Measurements from ENCODE around the gene CTRB1.

Gene CTRB1

DNA sequence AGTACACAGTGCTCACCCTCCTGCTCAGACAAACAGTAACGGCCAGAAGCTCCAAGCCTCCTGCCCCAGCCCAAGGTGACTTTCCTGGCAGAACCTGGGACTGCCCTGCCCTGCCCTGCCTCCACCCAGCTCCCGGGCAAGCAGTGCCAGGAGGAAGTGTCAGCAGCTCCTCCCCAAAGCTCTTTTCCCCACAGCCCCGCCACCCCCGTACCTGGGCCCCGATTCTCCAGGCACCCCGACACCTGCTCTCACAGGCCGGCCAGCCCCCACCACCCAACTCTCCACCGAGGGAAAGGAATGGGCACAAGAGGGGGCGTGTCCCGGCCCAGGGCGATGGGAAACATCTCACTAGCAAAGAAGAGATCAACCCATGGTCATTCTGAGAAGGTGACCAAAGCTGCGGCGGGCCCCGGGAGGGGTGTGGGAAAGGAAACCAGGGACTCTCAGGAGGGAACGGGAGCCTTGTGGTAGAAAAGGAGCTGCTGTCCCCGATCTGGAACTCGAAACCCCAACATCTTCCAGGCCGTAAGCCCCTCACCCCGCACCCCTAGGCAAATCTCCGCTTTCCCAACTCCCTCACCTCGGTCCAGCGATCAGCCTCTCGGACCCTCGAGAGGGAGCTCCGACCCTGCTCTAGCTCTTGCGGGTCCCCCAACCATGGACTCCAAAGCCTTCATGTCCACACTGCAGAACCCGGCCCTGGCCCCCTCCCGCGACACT, 31.5 kb downstream of the CTRB1 start:
- DNase-seq (ENCODE audit: low read depth), result no peak
- TF ChIP-seq, protein P1, sequence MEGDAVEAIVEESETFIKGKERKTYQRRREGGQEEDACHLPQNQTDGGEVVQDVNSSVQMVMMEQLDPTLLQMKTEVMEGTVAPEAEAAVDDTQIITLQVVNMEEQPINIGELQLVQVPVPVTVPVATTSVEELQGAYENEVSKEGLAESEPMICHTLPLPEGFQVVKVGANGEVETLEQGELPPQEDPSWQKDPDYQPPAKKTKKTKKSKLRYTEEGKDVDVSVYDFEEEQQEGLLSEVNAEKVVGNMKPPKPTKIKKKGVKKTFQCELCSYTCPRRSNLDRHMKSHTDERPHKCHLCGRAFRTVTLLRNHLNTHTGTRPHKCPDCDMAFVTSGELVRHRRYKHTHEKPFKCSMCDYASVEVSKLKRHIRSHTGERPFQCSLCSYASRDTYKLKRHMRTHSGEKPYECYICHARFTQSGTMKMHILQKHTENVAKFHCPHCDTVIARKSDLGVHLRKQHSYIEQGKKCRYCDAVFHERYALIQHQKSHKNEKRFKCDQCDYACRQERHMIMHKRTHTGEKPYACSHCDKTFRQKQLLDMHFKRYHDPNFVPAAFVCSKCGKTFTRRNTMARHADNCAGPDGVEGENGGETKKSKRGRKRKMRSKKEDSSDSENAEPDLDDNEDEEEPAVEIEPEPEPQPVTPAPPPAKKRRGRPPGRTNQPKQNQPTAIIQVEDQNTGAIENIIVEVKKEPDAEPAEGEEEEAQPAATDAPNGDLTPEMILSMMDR (conservative IDR thresholded peaks at IDR 0.05; ENCODE audit: low read depth, low read length), result no peak
- peak overlapping the region; percentile 97 for H3K4me3 ChIP-seq (ENCODE audit: low read length)

DNA sequence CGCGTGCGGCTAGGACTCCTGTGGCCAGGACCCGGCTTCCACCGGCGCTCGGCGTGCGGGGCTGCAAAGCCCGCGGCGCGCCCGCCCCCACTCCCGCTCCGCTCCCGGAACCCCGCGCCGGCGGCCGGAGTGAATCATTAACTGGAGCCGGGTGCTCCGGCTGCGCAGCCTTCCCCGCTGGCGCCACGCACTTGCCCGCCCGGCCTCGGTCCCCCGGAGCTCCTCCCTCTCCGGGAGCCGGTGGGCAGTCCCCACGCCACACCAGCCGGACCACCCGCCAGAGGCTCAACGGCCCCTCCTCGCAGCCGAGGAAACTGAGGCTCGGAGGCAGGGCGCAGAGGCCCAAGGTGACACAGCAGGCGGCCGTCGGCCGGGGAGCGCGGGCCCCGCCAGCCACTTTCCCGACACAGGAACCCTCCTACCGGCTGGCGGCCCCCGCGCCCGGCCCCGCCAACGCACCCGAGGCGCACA, 32.1 kb downstream of the CTRB1 start:
- H3K4me3 ChIP-seq (ENCODE audit: low read length), result peak overlapping the region; percentile 97
- TF ChIP-seq, protein P1 (conservative IDR thresholded peaks at IDR 0.05; ENCODE audit: low read depth, low read length), result no peak
- DNase-seq (ENCODE audit: low read depth), result no peak

DNA sequence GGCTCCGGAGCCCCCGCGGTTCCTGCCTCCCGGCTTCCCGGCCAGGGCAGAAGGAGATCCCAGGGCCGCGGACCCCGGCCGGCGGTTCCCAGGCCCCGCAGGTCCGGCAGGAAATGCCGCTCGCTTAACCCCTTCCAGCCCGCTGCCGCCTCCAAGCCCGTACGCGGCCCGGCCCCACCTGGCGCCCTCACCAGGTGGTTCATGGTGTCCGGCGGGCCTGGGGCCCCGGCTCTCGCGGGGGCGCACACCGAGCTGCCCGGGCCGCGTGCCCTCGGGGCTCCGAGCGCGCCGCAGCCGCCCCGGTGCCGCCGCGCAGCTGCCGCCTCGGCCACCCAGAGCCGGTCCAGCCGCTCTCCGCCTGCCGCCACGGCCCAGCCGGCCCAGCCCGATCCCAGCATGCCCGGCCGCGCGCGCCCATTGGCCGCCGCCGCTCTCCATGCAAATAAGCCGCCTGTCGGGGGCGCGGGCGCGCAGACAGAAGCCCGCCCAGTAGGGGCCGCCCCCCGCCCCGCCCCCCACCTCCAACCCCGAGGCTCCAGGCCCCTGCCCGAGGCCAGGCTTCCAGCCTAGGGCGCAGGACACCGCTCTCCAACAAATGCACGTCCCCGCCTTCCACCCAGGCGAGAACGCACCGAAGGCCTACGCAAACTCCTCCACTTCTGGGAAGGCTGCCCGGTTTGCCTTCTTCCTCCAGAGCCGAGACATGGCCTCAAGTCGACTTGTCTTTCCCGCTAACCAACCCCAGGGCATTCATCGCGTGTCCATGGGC, 32.7 kb downstream of the CTRB1 start, which contains the start of gene BCAR1:
Gene BCAR1, minus strand, starts transcription at position 345 of the 769 bp plus-strand sequence. Its CDS starts 142 bp downstream, at position 203.
- TF ChIP-seq, protein P1 (conservative IDR thresholded peaks at IDR 0.05; ENCODE audit: low read depth, low read length), result no peak
- peak within 1 kb of the TSS; percentile 97 for H3K4me3 ChIP-seq (ENCODE audit: low read length)
- peak; percentile 75 for DNase-seq (ENCODE audit: low read depth)

DNA sequence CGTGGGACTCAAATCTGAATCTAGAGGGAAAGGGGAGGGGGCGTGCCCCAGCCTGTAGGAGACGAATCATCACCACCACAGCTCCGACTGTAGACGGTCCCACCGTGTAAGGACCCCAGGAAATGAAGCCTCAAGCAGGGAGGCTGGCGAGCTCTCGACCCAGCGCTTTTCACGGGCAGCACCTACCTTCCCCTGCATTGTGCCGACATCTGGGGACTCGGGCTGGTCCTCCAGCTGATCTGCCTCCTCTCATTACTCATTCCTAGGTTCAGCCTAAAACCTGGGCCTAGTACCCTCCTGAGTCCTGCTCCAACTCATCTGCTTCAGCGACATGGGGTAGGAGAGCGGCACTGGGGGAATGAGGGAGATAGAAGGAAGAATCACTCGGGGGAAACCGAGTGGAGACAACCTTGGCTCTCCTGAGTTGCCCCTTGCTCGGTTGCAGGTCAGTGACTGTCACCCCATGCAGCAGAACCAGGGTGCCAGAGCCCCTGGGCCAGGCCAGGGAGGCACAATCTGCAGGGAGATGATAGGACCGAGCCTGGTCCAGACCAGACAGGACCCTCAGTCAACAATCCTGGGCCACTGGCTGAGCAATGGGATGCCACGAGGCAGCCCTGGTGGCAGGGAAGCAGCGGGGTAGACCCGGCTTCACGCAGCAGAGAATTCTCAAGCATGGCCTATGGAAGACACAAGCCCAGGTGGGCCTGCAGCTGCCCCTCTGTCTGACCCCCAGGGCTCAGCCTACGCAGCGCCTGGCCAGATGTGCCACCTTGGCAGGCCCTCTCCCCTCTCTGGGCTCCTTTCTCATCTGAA, 33.5 kb downstream of the CTRB1 start:
- TF ChIP-seq, protein P1 (conservative IDR thresholded peaks at IDR 0.05; ENCODE audit: low read depth, low read length), result no peak
- peak overlapping the region; percentile 9 for H3K4me3 ChIP-seq (ENCODE audit: low read length)
- no peak for DNase-seq (ENCODE audit: low read depth)

DNA sequence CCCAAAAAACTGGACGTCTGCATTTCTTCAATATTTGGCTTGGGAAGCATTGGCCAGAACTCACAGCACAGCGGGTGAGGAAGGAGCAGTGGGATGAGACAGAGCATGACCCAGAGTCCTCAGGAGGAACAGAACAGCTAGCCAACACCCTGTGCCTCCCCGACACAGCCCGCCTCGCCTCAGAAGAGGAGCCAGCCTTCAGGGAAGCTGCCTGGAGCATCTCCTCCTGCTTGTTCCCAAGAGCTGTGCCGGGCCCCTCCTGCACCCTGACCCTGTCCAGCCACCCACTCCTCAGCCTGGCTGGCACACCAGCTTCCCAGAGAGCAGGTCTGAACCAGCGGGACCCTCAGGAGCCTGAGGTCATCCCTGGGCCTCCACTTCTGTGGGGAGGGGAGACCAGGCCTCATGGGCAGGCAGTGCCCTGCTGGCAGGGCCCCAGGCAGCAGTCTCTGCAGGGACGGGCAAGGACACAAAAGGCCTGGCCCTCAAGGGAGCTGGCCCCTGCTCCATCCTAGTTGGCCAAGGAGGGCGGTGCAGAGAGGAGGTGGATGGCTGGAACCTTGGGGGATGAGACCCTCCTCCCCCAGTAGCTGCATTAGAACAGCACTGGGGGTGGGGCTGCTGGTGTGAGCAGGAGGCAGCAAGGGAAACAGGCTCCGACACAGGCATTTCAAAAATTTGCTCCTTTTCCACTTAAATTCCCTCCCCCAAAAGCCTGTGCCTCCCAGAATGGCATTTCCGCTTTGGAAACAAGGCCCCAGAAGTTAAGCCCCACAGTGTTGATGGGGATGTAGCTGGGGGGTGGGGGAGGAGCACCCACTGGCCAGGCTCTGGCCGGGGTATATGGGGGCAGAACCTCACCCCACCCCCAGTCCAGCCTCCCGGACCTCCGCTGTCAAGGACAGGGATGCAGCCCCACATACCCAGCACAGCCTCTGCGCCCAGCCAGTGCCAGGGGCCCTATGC, 34.4 kb downstream of the CTRB1 start:
- peak overlapping the region; percentile 6 for H3K4me3 ChIP-seq (ENCODE audit: low read length)
- peak; percentile 77 for DNase-seq (ENCODE audit: low read depth)
- TF ChIP-seq, protein P1 (conservative IDR thresholded peaks at IDR 0.05; ENCODE audit: low read depth, low read length), result no peak

DNA sequence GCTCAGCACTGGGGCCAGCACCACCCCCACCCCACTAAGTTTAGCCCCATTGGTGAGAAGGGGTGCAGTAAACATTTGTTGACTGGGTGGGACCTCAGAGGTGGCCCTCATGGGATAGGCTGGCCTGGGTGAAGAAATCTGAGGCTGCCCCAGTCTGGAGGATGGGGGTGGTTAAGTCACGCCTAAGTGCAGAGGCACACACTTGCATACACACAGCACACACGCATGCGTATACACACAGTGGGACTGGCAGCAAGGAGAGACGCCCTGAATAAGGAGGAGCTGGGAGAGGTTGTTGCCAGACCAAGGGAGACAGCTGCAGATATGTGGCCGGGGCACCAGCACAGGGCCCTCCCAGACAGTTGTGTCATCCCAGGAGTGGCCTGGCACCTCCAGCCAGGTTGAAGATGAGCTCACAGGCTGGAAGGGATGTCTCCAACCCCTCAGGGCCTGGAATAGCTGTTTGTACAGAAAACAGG, 35.6 kb downstream of the CTRB1 start:
- DNase-seq (ENCODE audit: low read depth), result no peak
- no peak overlapping the region for H3K4me3 ChIP-seq (ENCODE audit: low read length)
- TF ChIP-seq, protein P1 (conservative IDR thresholded peaks at IDR 0.05; ENCODE audit: low read depth, low read length), result no peak

Measured in retinal pigment epithelial cell (primary cell).